ENCODE data around the gene PLVAP.

DNA sequence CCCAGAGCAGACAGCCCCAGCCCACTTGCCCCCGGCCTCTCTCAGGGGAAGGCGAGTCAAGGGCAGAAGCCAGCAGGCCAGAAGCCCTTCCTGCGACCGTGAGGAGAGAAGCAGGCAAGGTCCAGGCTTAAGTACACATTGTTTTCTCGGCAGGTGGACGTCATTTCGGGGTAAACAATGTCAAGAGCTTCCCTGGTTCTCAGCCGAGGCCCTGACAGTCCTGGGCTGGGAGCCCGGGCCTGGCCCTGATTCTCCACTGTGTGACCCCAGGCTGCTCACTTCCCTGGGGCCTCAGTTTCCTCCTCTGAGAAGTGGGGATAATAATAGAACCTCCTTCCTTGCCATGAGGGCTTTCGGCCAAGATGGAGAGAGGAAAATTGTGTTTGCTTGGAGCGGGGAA lies 19.4 kb downstream of the PLVAP start:
- TF ChIP-seq, protein P1, sequence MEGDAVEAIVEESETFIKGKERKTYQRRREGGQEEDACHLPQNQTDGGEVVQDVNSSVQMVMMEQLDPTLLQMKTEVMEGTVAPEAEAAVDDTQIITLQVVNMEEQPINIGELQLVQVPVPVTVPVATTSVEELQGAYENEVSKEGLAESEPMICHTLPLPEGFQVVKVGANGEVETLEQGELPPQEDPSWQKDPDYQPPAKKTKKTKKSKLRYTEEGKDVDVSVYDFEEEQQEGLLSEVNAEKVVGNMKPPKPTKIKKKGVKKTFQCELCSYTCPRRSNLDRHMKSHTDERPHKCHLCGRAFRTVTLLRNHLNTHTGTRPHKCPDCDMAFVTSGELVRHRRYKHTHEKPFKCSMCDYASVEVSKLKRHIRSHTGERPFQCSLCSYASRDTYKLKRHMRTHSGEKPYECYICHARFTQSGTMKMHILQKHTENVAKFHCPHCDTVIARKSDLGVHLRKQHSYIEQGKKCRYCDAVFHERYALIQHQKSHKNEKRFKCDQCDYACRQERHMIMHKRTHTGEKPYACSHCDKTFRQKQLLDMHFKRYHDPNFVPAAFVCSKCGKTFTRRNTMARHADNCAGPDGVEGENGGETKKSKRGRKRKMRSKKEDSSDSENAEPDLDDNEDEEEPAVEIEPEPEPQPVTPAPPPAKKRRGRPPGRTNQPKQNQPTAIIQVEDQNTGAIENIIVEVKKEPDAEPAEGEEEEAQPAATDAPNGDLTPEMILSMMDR (IDR thresholded peaks at IDR 0.05): no peak
- no peak for TF ChIP-seq POLR2A (IDR thresholded peaks at IDR 0.05)
